Measurements from ENCODE around the gene LIPC.
"Not testable (repeated sequence)": the region's sequence is repeated elsewhere in the genome, so short reads cannot be mapped to it uniquely, and the experiment has no call there.

LIPC gene

DNA sequence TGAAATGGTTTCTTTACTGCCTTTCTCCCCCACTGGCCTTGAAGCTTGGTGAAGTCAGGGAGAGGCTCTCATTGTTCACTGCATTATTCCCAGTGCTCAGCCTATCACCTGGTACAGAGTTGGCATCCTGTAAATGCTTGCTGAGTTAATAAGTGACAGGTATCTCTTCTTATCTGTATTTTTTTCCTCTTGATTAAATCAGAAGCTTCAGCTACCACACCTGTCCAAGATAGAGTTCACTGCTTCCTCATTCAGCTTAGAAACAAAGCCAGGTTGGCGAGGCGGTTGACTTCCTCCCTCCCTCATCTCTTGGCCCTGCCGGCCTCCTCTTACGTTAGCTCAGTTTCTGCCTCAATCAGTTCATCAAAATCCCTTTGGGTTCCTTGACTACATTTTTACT is 142.8 kb downstream of the LIPC start:
- no peak for DNase-seq (ENCODE audit: low read depth in 2 of 3, low spot score in 2 of 3)

DNA sequence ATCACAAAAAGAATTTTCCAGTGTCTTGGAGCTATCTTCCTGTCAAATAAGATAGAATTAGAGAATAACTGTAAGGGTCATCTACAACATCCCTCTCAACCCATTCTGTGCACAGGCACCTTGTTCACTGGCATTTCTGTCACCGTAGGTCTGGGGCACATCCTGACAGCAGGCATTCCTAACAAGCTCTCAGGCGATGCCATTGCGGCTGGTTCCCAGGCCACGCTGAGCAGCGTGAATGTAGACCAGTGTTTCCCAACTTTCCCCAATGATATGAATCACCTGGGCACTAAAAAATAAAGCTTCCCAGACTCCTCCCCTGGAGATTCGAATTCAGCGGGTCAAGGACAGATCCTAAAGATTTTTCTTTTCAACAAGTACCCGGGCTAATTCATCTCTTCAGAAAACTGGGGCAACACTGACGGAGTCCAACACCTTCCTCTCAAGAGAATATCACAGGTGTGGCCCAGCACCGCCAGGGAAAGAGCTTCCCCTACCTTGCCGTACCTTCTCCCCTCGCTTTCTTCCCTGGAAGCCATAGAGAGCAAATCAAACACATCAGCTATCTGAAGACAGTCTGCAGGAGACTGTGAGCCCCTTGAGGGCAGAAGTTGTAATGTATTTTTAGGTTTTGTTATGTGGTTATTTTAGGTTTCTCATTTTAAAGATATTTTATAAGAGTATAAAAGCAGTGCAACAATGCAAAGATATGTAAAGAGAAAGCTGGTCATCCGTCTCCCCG is 143.4 kb downstream of the LIPC start:
- no peak for DNase-seq (ENCODE audit: low read depth in 2 of 3, low spot score in 2 of 3)

DNA sequence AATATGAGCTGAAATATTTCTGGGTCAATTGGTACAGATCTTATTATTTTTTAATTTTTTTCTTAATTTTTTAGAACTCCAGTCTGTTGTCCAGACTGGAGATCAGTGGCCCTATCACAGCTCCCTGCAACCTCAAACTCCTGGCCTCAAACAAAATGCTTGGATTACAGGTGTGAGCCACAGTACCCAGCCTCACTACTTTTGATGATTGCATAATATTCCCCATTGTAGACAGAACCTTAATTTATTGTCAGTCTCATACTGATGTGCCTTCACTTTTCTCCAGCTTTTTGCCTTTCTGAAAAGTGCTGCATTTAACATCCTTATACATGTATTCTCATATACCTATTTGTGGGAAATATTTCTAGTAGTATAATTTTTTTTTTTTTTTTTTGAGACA is 144.9 kb downstream of the LIPC start:
- no peak for DNase-seq (ENCODE audit: low read depth in 2 of 3, low spot score in 2 of 3)

DNA sequence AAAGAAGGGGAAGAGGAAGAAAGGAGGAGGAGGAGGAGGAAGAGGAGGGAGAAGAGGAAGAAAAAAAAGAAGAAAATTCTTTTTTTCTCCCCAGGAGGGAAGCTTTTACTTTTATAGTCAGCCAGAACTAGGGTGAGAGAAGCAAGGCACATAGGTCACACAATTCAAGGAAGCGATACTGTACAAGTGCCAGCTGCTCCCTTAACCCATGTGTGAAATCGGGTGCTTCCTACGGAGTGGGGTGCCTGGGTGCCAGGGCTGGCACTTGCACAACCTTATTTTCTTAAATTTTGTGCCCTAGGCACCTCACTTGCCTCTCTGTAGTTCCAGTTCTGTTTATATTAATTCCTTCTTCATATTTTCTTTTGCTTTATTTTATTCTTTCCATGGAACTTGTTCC is 150.4 kb downstream of the LIPC start:
- no peak for DNase-seq (ENCODE audit: low read depth in 2 of 3, low spot score in 2 of 3)

DNA sequence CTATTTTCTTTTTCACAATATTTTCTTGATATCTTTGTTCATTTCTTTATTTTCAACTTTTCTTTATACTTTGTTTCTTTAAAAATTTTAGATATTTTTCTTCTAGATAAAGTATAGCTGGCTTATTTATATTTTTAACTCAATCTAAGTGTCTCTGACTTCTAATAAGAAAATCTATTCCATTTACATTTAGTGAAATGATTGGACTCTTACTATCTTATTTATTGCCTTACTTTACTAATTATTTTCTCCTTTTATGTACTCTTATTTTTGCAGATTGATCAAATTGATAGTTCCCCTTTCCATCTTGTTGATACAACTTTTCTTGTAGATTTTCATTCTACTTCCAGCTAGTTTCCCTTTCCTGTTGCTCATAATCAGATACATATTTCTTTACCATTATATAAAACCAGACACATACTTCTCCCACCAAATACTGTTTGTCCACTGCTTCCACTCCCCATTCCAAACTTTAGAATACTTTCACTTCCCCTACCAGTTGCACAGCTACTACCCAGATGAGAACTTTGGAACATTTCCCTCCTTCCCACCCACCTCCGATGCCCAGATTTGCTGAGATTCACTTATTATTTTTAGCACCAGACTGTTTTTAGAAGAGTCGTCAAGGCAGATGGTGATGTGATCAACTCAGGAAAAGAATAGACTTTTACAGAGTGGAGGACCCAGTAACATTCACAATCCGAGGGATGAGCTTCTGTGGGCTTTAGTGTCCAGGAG is 151.5 kb downstream of the LIPC start:
- no peak for DNase-seq (ENCODE audit: low read depth in 2 of 3, low spot score in 2 of 3)

DNA sequence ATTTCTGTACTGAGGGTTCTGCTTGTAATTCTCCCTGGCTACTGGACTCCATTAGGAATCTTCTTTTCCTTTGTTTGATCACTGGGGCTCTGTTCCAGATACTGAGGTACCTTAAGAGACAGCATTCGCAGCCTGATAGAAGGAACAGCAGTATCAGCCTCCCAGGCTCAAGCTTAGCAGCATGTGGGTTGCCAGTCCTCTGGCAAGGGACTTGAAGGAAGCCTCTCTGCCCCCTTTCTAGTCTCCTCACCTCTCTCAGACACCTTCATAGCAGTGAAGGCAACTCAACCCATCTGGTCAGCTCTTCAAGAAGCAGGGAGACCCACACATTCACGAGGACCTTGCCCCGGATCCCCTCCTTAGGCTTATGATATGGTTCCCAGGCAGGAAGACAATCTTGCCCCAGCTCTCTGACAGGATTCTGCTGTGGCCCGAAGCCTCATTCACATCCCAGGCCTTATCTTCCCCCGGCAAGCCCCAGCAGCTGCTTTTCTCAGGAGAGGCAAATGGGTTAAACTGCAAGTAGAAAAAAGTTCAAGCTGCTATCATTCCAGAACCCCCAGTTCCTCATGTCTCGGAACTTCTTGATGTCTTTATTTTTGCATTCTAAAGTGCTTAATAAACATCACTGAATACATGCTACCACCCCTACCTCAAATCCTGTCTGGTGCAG is 153.1 kb downstream of the LIPC start:
- DNase-seq (ENCODE audit: low read depth in 2 of 3, low spot score in 2 of 3): no peak

DNA sequence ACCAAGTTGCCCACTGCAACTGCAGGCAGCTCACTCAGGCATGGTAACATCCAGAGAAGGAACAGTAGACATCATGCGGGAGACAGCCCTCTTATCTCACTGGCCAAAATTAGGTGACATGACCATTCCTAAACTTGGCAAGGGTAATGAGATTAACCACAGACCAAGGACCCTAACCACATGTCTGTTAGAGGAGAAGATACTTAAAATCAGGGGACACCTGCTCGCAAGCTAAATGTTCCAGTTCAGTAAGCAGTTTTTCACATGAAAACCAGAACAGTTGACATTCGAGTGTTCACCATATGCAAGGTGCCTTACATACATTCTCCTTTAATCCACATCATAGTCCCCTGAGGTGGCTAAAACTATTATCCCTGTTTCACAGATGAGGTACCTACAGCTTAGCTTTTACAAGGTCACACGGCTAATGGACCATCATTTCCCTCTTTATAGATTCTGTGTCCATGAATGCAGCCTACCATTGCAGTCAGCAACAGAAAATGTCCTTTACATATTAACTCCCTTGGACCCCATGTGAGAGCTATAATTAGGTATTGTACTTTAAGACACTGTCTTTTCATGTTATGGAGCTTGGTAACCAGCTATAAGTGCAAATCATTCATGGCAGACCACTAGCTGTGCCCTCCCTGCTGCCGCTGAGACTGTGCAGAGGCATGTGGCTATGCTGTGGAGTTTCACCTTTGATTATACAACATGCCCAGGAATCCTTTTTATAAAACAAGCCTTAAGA is 154.1 kb downstream of the LIPC start:
- DNase-seq (ENCODE audit: low read depth in 2 of 3, low spot score in 2 of 3): no peak

DNA sequence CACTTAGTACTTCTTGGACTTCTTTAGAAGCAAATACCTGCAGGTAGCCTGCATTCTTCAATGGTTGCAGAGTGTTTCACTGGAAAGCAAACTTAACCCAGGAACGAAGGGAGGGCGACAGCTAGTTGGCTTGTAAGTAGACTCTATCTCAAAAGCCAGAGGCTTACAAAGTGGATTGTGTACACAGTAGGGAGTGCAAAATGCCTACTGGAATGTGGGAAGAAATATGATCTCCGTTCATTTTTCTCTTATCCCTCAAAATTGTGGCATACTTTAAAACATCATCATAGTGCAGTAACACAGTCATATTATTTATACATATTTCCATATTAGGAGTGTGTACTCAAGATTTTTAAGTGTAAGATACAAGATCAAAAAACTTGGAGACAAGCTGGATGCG is 155.7 kb downstream of the LIPC start:
- no peak for DNase-seq (ENCODE audit: low read depth in 2 of 3, low spot score in 2 of 3)

DNA sequence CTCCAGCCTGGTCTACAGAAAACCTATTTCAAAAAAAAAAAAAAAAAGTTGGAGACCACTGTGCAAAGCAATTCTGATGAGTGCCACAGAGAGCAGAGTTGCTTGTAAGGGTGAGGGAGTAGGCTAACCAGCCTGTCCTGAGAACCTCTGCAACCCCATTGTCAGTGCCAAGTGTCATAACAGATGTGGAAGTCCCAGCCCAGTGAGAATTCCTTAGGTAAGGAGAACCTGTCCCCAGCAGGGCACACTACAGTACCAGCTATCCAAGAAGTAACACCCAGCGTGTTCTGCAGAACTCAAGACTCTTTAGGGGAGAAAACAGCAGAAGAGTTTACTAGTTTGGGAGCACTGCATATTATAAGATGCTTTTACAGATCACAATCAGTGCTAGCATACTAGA is 156.3 kb downstream of the LIPC start:
- DNase-seq (ENCODE audit: low read depth in 2 of 3, low spot score in 2 of 3): no peak

DNA sequence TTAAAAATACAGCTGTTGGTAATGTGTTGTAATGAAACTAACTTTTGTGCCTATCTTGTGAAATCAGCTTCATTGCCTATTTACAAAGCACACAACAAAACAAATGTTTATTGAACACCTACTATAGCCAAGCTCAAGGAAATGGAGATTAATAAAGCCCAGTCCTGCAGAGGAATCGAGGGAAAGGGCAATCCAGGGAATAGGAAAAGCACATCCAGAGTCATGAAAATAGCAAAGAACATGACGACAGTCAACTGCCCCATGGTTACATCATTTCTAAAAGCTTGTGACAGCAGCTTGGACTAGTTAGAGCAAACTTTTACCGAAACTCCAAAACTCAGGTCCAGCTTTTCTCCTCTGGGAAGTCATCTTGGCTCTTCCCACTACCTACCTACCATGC is 157.3 kb downstream of the LIPC start:
- DNase-seq (ENCODE audit: low read depth in 2 of 3, low spot score in 2 of 3): no peak

DNA sequence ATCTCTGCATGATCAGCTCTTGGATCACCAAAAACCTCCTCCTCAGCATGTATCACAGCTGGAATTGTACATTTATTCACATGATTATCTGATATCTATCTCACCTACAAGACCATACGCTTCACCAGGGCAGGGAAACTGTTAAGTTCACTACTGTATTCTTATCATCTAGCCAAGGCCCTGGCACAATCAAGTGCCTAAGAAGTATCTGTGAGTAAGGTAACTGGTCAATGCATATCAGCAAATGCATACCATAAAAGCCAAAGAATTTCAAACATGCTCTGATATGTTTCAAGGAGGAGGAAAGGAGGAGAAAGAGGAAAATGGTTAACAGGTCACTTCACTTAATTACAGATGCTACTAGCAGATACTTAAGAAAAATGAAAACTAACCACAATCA is 158.4 kb downstream of the LIPC start:
- DNase-seq (ENCODE audit: low read depth in 2 of 3, low spot score in 2 of 3): no peak

DNA sequence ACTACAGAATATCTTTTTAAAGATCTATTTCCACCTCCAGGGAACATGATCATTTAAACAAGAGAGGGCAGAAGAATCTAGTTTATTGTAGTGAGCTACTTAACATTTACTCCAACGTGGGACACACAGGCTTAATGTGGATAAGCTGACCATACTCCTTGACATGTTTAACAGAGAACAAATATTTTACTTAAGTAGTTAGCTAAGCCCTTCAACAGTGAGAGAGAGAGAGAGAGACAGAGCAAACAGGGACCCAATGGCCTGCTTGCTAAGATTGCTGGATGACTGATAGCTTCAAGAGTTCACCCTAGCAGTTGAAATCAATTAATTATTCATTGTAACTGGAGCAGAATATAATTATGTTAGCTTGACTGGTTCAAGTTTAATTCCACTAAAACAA is 159.1 kb downstream of the LIPC start:
- no peak for DNase-seq (ENCODE audit: low read depth in 2 of 3, low spot score in 2 of 3)

DNA sequence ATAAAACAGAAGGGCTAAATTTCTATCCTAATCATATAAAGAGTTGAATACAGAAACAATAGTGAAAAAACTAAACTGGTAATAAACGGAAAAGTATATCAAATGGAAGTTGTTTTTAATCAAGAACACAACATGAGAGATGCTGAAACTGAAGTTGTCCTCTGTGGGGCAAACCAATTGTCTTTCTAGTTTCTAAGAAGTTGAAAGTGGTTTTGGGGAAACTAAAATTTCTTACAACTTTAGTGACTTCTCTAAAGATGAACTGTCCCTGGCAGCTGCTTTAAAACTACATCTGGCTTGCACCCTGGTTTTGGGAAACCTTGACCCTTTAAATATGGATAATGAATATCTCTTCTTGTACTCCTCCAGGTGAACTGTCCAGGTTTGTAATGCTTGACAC is 162.1 kb downstream of the LIPC start:
- DNase-seq (ENCODE audit: low read depth in 2 of 3, low spot score in 2 of 3): no peak

DNA sequence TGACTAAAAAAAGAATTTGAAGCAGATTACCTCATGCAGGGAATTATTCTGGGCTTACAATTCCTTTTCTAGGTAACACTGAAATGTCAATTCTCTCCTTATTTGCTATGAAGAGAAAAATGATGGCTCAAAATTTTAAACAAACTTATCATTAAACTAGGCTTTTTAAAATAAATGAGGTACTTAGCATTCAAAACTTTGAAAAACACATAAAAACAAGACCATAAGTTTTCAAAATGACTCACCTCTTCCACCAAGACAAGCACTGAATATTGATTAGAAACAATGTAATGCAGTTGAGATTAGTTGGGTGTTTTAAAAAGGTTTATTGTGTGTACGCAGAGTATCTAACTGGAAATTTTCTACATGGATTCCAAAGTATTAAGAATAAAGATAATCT is 163.1 kb downstream of the LIPC start:
- no peak for DNase-seq (ENCODE audit: low read depth in 2 of 3, low spot score in 2 of 3)

DNA sequence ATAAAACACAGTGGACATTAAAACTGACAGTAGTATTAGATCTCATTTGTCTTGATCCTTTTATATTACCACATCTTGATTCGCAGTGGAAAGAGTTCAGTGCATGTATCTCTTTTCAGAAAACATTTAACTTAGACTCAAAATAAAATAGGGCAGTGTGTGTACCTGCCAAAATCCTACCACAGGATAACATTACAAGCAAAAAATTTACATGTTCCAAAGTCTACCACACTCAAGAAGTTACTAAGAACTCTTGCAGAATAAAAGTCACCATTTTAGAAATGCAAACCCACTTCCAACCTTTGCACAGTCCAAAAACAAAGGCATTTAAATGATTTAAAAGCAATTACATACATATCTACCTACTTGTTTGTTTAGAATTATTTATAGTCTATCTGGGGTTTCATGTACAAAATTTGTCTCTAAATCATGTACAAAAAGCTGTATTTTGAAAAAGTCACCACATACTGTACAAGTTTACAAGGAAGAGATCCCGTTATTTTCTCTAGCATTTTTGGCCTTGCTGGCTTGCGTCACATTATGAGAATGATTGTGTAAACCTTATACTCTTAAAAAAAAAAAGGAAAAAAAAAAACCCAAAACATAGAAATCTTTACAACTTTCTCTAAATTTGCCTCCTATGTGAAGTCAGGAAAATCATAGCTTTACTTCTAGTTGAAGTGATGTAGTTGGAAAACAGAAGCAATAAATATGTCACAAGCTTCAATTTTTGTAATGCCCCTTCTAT is 163.9 kb downstream of the LIPC start:
- DNase-seq (ENCODE audit: low read depth in 2 of 3, low spot score in 2 of 3): no peak

DNA sequence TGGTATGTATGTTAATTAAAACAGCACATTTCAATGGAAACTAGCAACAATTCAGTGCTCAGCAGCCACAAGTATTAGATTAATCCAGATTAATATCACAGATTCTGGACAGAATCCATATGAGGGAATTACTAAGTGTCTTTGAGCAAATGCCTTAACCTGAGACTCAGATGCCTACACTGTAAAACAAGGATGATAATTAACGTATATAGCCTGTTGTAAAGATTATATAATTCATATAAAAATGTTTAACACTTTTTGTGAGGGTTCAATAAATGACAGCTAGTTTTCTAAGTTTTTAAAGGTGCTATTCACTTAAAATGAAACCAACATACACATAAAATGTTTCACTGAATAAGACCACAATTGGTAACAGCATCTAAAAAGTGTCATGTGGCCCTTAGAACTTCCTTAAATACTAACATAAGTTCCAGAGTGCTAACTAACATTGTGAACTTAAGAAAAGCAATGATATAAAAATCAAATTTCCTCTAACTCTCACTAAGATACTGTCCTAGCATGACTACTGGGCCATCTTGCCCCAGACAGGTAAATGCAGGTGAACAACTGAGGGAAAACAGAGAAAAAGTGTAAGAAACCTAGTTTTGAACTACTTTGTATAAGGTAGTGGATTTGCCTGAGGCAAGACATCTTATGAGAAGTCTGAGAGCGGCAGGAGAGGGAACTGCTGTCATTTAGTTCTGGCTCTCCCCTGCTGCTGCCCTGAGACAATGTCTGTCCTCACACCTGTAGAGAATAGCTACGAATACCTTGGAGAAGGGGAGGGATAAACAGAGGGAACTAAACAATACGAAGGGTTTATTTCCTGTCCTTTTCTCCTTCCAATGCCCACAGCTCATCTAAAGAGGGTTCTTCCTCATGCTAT is 166.4 kb downstream of the LIPC start:
- DNase-seq (ENCODE audit: low read depth in 2 of 3, low spot score in 2 of 3): no peak

DNA sequence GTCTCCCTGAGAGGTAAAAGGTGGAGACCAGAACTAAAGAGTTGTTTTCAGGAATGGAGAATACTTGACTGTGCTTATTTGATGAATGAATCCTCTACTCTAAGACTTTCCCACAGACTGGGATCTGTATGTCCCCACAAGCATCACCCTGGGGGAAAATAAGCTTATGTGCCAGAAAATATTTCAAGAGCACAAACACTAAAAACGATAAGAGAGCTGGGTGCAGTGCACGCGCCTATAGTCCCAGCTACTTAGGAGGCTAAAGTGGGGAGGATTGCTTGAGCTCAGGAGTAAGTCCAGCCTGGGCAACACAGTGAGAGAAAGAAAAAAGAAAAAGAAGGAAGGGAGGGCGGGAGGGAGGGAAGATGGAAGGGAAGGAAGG is 167.0 kb downstream of the LIPC start:
- no peak for DNase-seq (ENCODE audit: low read depth in 2 of 3, low spot score in 2 of 3)

DNA sequence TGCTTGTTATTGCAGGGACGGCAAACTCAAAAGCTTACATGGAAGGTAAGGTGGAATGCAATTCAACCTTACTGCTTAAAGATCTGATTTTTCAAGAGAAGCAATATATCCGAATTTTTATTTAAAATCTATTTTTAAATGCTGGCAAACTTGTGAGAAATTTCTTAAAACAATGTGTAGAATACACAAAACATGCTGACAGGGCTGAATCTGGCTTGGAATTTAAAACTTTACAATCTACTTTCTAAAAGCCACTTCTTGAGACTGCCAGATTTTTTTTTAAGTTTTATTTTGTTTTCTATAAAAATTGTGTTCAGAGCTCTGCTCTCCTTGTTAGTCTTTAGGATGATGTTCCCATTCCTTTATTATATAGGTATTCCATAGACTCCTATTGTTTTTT is 171.0 kb downstream of the LIPC start:
- no peak for DNase-seq (ENCODE audit: low read depth in 2 of 3, low spot score in 2 of 3)

DNA sequence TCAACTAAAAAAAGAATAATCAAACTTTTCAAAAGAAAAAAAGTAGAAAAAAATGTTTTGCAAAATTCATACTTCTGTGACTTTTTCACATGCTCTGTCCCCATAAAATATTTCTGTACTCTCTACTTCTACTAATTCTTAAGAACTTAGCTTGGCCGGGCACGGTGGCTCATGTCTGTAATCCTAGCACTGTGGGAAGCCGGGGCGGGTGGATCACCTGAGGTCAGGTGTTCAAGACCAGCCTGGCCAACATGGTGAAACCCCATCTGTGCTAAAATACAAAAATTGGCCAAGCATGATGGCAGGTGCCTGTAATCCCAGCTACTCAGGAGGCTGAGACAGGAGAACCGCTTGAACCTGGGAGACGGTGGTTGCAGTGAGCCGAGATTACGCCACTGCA is 172.1 kb downstream of the LIPC start:
- not testable (repeated sequence) for DNase-seq (ENCODE audit: low read depth in 2 of 3, low spot score in 2 of 3)

DNA sequence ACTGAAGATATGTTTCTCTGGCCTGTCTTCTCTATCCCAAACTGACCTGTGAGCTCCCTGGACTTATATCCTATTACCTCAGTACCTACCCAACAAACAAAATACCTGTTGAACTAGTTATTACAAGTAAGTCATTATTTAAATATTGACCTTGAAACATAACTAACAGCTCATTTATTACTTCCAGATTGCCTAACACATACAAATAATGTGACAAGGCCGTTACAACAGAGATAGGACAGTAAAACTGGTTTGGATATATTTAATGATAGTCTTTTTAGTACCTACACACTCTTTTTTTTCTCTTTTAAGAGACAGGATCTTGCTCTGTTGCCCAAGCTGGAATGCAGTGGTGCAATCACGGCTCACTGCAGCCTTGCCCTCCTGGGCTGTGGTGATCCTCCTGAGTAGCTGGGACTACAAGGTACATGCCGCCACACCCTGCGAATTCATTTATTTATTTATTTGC is 172.7 kb downstream of the LIPC start:
- no peak for DNase-seq (ENCODE audit: low read depth in 2 of 3, low spot score in 2 of 3)
